HG02970 (cell line): ENCODE results near the gene MRPL23.

Experiments
- ATAC-seq: cut with Tn5 transposase; IDR thresholded peaks from one replicate; pipeline ENCODE4 v1.9.1; 2021; ENCODE audit warnings: mild to moderate bottlenecking, moderate library complexity, moderate number of reproducible peaks; ENCODE audit not compliant: unreplicated experiment, low FRiP score

Gene MRPL23

GRCh38 chr11:1988174-1988573 is 41.0 kb downstream of the MRPL23 start:
- no peak for ATAC-seq

GRCh38 chr11:1988667-1989317 is 41.7 kb downstream of the MRPL23 start:
- no peak for ATAC-seq

- ATAC-seq, result no peak
Observed at GRCh38 chr11:1989953-1990352, 42.8 kb downstream of the MRPL23 start.

- ATAC-seq, result no peak
Observed at GRCh38 chr11:1990872-1991578, 43.9 kb downstream of the MRPL23 start.

- no peak for ATAC-seq
Observed at GRCh38 chr11:1992111-1992510, 45.0 kb downstream of the MRPL23 start.

GRCh38 chr11:1994121-1994520 is 47.0 kb downstream of the MRPL23 start:
- ATAC-seq, result no peak

- no peak for ATAC-seq
Observed at GRCh38 chr11:1997755-1998154, 50.6 kb downstream of the MRPL23 start, which contains the start of gene H19. Gene H19, minus strand, starts transcription at chr11:1997842.

GRCh38 chr11:1998290-1998689 is 51.2 kb downstream of the MRPL23 start:
- ATAC-seq, result no peak

- no peak for ATAC-seq
Observed at GRCh38 chr11:1998861-1999260, 51.7 kb downstream of the MRPL23 start.

- ATAC-seq, result no peak
Observed at GRCh38 chr11:2002042-2002776, 55.1 kb downstream of the MRPL23 start.

- ATAC-seq, result no peak
Observed at GRCh38 chr11:2002807-2003206, 55.7 kb downstream of the MRPL23 start.

- ATAC-seq, result no peak
Observed at GRCh38 chr11:2004466-2004865, 57.3 kb downstream of the MRPL23 start.
